ENCODE results near the gene PLXNA2. TPM values are rescaled to one million over a fixed set of nuclear protein-coding genes. Genes with fewer than 3 reads are reported as not detected.
A peak's percentile ranks its signal among the peaks of the same experiment; 100 is the strongest.

Gene PLXNA2
- total and polyA plus RNA-seq, 7 donors = 4.4 to 33.6 (median 20.8) TPM

DNA sequence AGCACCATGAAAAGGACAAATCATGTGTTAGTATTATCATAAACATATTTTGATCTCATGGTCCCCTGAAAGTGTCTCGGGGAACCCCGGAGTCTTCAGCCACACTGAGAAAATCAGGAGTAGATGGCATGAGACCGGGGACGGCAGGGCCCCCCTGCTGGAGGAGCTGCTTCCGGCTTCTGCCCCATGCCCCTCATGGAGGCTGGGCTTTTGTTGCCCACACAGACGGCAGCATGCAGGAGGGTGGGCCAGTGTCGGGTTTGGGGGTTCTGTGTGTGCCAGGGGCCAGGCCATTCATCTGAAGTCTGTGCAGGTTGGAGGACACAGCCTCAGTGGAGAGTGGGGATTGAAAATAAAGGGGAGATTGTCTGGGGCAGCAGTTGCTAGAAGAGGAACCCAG is 258.2 kb downstream of the PLXNA2 start:
- intact Hi-C loops (cut with DNase I) = no loop called here
- Histone ChIP-seq H3K27me3 (ENCODE audit: insufficient read depth in 3 of 3, low read length in 2 of 3) (no peaks in the 10 kb centered on the region), H3K4me3 (no peak overlapping the region), H3K9me3 (no peaks in the 10 kb centered on the region), H3K36me3 (ENCODE audit: insufficient read depth in 1 of 2, low read depth in 1 of 2) (no peaks in the 10 kb centered on the region), H3K4me1 (no peaks in the 10 kb centered on the region), H3K27ac (no peak overlapping the region)
- WGBS, 3 donors = 87 to 90% (median 88%) methylated on average over 7 of the region's 7 CpGs
- ATAC-seq (no peak), DNase-seq (no peak)
- TF ChIP-seq, protein P1, sequence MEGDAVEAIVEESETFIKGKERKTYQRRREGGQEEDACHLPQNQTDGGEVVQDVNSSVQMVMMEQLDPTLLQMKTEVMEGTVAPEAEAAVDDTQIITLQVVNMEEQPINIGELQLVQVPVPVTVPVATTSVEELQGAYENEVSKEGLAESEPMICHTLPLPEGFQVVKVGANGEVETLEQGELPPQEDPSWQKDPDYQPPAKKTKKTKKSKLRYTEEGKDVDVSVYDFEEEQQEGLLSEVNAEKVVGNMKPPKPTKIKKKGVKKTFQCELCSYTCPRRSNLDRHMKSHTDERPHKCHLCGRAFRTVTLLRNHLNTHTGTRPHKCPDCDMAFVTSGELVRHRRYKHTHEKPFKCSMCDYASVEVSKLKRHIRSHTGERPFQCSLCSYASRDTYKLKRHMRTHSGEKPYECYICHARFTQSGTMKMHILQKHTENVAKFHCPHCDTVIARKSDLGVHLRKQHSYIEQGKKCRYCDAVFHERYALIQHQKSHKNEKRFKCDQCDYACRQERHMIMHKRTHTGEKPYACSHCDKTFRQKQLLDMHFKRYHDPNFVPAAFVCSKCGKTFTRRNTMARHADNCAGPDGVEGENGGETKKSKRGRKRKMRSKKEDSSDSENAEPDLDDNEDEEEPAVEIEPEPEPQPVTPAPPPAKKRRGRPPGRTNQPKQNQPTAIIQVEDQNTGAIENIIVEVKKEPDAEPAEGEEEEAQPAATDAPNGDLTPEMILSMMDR (IDR thresholded peaks at IDR 0.05) = no peak

DNA sequence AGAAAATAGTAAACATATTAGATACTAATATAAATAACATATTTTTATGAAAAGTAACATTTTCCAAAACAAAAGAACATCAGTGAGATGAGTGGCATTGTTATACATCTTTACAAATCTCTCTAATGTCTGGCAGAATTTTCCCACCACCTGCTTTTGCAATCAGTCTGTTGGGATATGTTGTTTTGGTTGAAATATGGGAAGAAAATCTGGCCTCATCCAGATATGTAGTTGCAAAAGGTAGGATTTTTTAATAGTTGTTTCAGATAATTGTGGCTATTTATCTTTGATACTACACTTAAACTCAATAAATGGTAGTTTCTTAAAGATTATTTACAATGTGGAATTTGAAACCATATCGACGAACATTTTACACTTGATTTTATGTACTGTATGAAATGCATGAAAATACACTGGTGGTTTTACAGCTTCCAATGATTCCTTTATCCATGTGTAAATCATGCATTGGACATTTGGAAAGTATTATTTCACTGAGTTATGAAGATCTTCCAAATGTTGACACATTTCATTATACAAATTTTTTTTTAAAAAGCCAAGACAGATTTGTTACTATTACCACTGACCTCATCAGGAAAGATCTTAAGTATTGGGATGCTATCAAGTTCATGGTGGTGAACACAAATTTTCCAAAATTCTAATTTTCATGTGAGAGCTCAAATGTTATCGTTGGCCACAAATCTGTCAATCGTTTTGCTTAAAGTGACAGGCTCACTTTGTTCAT is 259.2 kb downstream of the PLXNA2 start:
- WGBS, 3 donors = 38 to 48% (median 42%) methylated on average over 4 of the region's 4 CpGs
- Histone ChIP-seq H3K27me3 (ENCODE audit: insufficient read depth in 3 of 3, low read length in 2 of 3) (no peaks in the 10 kb centered on the region), H3K36me3 (ENCODE audit: insufficient read depth in 1 of 2, low read depth in 1 of 2) (no peaks in the 10 kb centered on the region), H3K9me3 (no peaks in the 10 kb centered on the region), H3K27ac (no peak overlapping the region), H3K4me3 (no peak overlapping the region), H3K4me1 (no peaks in the 10 kb centered on the region)
- no peak for ATAC-seq
- no peak for DNase-seq
- TF ChIP-seq, protein P1 (IDR thresholded peaks at IDR 0.05) = no peak
- intact Hi-C loops (cut with DNase I) = no loop called here

DNA sequence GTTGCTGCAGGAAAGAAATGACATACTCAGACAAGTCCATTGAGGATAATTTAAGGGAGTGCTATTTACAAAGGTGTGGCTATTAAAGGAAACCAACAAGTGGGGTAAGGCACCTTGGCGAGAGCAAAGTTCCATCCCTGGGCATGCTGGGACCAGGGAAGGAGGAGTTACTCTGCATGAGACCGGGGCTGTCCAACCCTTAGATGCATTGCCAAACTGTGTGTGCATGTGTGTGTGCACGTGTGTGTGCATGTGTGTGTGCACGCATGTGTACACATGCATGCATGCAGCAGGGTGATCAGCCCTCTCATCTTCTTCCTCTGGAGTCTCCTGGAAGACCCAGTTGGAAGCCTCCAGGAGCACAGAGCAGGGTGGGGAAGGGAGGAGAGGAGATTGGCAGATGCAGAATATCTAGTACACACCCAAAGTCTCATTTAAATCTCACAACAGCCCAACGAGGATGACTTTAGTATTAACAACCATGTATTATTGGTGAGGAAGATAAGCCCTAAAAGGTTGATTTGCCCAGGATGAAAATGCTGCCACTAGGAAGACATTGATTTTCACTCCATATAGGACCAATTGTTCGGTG is 261.0 kb downstream of the PLXNA2 start:
- H3K9me3 ChIP-seq = no peaks in the 10 kb centered on the region
- no peak for DNase-seq
- H3K36me3 ChIP-seq (ENCODE audit: insufficient read depth in 1 of 2, low read depth in 1 of 2) = no peaks in the 10 kb centered on the region
- no peak overlapping the region for H3K27ac ChIP-seq
- TF ChIP-seq, protein P1 (IDR thresholded peaks at IDR 0.05) = no peak
- H3K4me1 ChIP-seq = no peaks in the 10 kb centered on the region
- intact Hi-C loops (cut with DNase I) = no loop called here
- no peaks in the 10 kb centered on the region for H3K27me3 ChIP-seq (ENCODE audit: insufficient read depth in 3 of 3, low read length in 2 of 3)
- WGBS, 3 donors = 82 to 85% (median 85%) methylated on average over 6 of the region's 6 CpGs
- H3K4me3 ChIP-seq = no peak overlapping the region
- no peak for ATAC-seq

DNA sequence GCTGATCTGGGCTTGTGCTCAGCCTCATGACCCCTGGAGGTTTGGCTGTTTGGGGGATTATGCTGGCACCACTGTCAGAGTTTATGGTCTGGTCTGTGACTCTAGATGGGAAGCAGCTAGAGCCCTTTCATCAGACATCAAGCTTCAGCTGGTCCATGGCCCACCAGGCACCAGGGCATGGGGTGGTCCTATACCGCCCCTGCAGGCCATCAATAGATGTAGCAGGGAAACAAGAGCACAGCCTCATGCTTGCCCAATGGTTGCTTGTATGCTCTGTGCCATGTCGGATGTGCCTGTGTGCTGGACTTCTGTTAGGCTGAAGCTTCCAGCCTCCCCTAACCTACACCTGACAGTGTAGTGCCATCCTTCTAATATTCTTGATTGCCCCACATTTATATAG is 262.2 kb downstream of the PLXNA2 start:
- Histone ChIP-seq H3K4me1 (no peaks in the 10 kb centered on the region), H3K9me3 (no peaks in the 10 kb centered on the region), H3K36me3 (ENCODE audit: insufficient read depth in 1 of 2, low read depth in 1 of 2) (no peaks in the 10 kb centered on the region), H3K4me3 (no peak overlapping the region), H3K27ac (no peak overlapping the region), H3K27me3 (ENCODE audit: insufficient read depth in 3 of 3, low read length in 2 of 3) (no peaks in the 10 kb centered on the region)
- WGBS, 3 donors = 58 to 65% (median 63%) methylated on average over 2 of the region's 2 CpGs
- intact Hi-C loops (cut with DNase I) = no loop called here
- TF ChIP-seq, protein P1 (IDR thresholded peaks at IDR 0.05) = peak; percentile 24
- DNase-seq (no peak), ATAC-seq (peak in 3 of 4 donors; percentile 30 to 62 (median 52))

All from psoas muscle (tissue), 8 donors.